Measurements from ENCODE around the gene ASB13.

- no peak for TF ChIP-seq EZH2 (IDR thresholded peaks at IDR 0.05; ENCODE audit: borderline replicate concordance, insufficient read depth, low read length, poor library complexity, severe bottlenecking)
- TF ChIP-seq POLR2AphosphoS5 (IDR thresholded peaks at IDR 0.05): no peak
- no peak for TF ChIP-seq EP300 (conservative IDR thresholded peaks at IDR 0.05; ENCODE audit: poor library complexity, severe bottlenecking)
- TF ChIP-seq CTCF (IDR thresholded peaks at IDR 0.05; ENCODE audit: poor library complexity, severe bottlenecking): no peak
- TF ChIP-seq TAF1 (IDR thresholded peaks at IDR 0.05; ENCODE audit: low read depth): no peak
- TF ChIP-seq MXI1 (conservative IDR thresholded peaks at IDR 0.05; ENCODE audit: poor library complexity, severe bottlenecking): no peak
Measured at GRCh38 chr10:5710859-5711258, 44.5 kb upstream of the ASB13 start.
